Neuronal stem cell (in vitro differentiated cells): ENCODE results near the gene DNMT3B.

Experiments used
- DNase-seq: peaks from one replicate; pipeline ENCODE4 v3.0.0-alpha.2; 2013; ENCODE audit warnings: low spot score
- H2AFZ ChIP-seq: one replicate; pipeline ENCODE4 v1.6.1; 2013; ENCODE audit warnings: mild to moderate bottlenecking, low read length, inconsistent platforms
- H2AK5ac ChIP-seq: 2 replicates; pipeline ENCODE4 v1.6.1; 2013; ENCODE audit warnings: low read depth, mild to moderate bottlenecking, inconsistent platforms, low read length, moderate library complexity, mixed read lengths
- H2BK120ac ChIP-seq: 2 replicates; pipeline ENCODE4 v1.6.1; 2013; ENCODE audit warnings: low read depth, mild to moderate bottlenecking, inconsistent platforms, low read length, moderate library complexity, mixed read lengths
- H2BK12ac ChIP-seq: one replicate; pipeline ENCODE4 v1.6.1; 2013; ENCODE audit warnings: low read length, inconsistent platforms
- H2BK15ac ChIP-seq: 2 replicates; pipeline ENCODE4 v1.6.1; 2013; ENCODE audit warnings: mild to moderate bottlenecking, low read length, inconsistent platforms, mixed read lengths
- H2BK5ac ChIP-seq: one replicate; pipeline ENCODE4 v1.6.1; 2013; ENCODE audit warnings: inconsistent platforms, mild to moderate bottlenecking, low read length, moderate library complexity
- H3K14ac ChIP-seq: one replicate; pipeline ENCODE4 v1.6.1; 2013; ENCODE audit warnings: low read length, inconsistent platforms
- H3K18ac ChIP-seq: 2 replicates; pipeline ENCODE4 v1.6.1; 2013; ENCODE audit warnings: low read length, inconsistent platforms
- H3K23ac ChIP-seq: 2 replicates; pipeline ENCODE4 v1.6.1; 2013; ENCODE audit warnings: low read depth, mild to moderate bottlenecking, mixed read lengths, low read length, inconsistent platforms; ENCODE audit not compliant: poor library complexity
- H3K27ac ChIP-seq: replicated peaks from 3 replicates; pipeline ENCODE4 v1.5.1; 2013; ENCODE audit warnings: low read length, inconsistent platforms
- H3K27me3 ChIP-seq, 3 experiments: 2 replicates each; pipeline ENCODE4 v1.6.1; 2013; ENCODE audit warnings: low read length in 3 of 3, mild to moderate bottlenecking in 2 of 3, inconsistent platforms in 1 of 3, low read depth in 1 of 3, mixed read lengths in 1 of 3, moderate library complexity in 1 of 3; ENCODE audit not compliant: control insufficient read depth in 3 of 3, insufficient read depth in 3 of 3
- H3K36me3 ChIP-seq, 2 donors: replicated peaks in 1 of 2; 2 replicates each; pipeline ENCODE4 v1.6.1; 2013; ENCODE audit warnings: low read length in 2 of 2; ENCODE audit not compliant: control insufficient read depth in 2 of 2, insufficient read depth in 2 of 2
- H3K4ac ChIP-seq: 2 replicates; pipeline ENCODE4 v1.6.1; 2013; ENCODE audit warnings: inconsistent platforms, mild to moderate bottlenecking, low read length, moderate library complexity
- H3K4me1 ChIP-seq, 2 donors: 1 replicate in 1 of 2; 2 replicates in 1 of 2; pipeline ENCODE4 v1.6.1; 2013; ENCODE audit warnings: low read length in 2 of 2, low read depth in 1 of 2; ENCODE audit not compliant: control insufficient read depth in 2 of 2, insufficient read depth in 1 of 2
- H3K4me2 ChIP-seq: one replicate; pipeline ENCODE4 v1.6.1; 2013; ENCODE audit warnings: mild to moderate bottlenecking, low read length, inconsistent platforms; ENCODE audit not compliant: insufficient read depth, poor library complexity, severe bottlenecking
- H3K4me3 ChIP-seq, 2 donors: 2 replicates each; pipeline ENCODE4 v1.5.1; 2013; ENCODE audit warnings: low read length in 2 of 2, mild to moderate bottlenecking in 2 of 2, inconsistent platforms in 1 of 2, moderate library complexity in 1 of 2
- H3K79me1 ChIP-seq: one replicate; pipeline ENCODE4 v1.6.1; 2013; ENCODE audit warnings: low read depth, mild to moderate bottlenecking, inconsistent platforms, low read length, moderate library complexity
- H3K9ac ChIP-seq: one replicate; pipeline ENCODE4 v1.6.1; 2013; ENCODE audit warnings: mild to moderate bottlenecking, low read depth, low read length, inconsistent platforms; ENCODE audit not compliant: poor library complexity
- H3K9me3 ChIP-seq, 2 donors: replicated peaks in 1 of 2; 2 replicates each; pipeline versions ENCODE3 to v1.6.1; 2013; ENCODE audit warnings: low read length in 2 of 2, mild to moderate bottlenecking in 2 of 2, inconsistent platforms in 1 of 2, low read depth in 1 of 2, mixed read lengths in 1 of 2, moderate library complexity in 1 of 2; ENCODE audit not compliant: control insufficient read depth in 2 of 2, insufficient read depth in 1 of 2
- H4K8ac ChIP-seq: one replicate; pipeline ENCODE4 v1.6.1; 2013; ENCODE audit warnings: low read depth, mild to moderate bottlenecking, inconsistent platforms, low read length, moderate library complexity
- H4K91ac ChIP-seq: one replicate; pipeline ENCODE4 v1.6.1; 2013; ENCODE audit warnings: low read length, low read depth, mild to moderate bottlenecking, inconsistent platforms; ENCODE audit not compliant: poor library complexity
- WGBS, 2 donors: extraction: QIAGEN DNeasy Blood & Tissue Kit; methylation state at CpG; one replicate each; pipeline ENCODE4 v1.1.7; 2013; ENCODE audit warnings: missing lambda C conversion rate in 2 of 2, mixed read lengths in 1 of 2; ENCODE audit not compliant: insufficient read length in 2 of 2, insufficient replicate concordance in 1 of 2; ENCODE audit errors: extremely low coverage in 2 of 2; 5-methylcytosine and 5-hydroxymethylcytosine counted together

The DNMT3B gene

GRCh38 chr20:32828029-32828680 is 66.0 kb downstream of the DNMT3B start:
- H2BK5ac ChIP-seq, result no peak overlapping the region
- H3K4me2 ChIP-seq, result no peak overlapping the region
- no peak overlapping the region for H2AK5ac ChIP-seq
- no CpG with 5 or more reads among the region's 4 CpGs for WGBS, 2 donors
- peaks cover 2% of the 10 kb centered on the region for H3K79me1 ChIP-seq
- no peak overlapping the region for H4K91ac ChIP-seq
- H4K8ac ChIP-seq, result no peak overlapping the region
- no peak overlapping the region for H3K4ac ChIP-seq
- H3K4me1 ChIP-seq, result peaks cover 0 to 2% of the 10 kb centered on the region in 2 donors
- H3K27ac ChIP-seq, result no peak overlapping the region
- peaks cover 4 to 8% of the 10 kb centered on the region in 2 donors for H3K9me3 ChIP-seq
- no peak overlapping the region for H3K23ac ChIP-seq
- H3K27me3 ChIP-seq, result no peaks in the 10 kb centered on the region
- H3K9ac ChIP-seq, result no peak overlapping the region
- H3K18ac ChIP-seq, result no peak overlapping the region
- no peak overlapping the region for H3K14ac ChIP-seq
- peaks cover 13 to 87% of the 10 kb centered on the region in 2 donors for H3K36me3 ChIP-seq
- DNase-seq, result no peak
- no peak overlapping the region for H2BK12ac ChIP-seq
- no peak overlapping the region for H2BK15ac ChIP-seq
- H2AFZ ChIP-seq, result no peak overlapping the region
- H3K4me3 ChIP-seq, result no peak overlapping the region
- no peak overlapping the region for H2BK120ac ChIP-seq

DNA sequence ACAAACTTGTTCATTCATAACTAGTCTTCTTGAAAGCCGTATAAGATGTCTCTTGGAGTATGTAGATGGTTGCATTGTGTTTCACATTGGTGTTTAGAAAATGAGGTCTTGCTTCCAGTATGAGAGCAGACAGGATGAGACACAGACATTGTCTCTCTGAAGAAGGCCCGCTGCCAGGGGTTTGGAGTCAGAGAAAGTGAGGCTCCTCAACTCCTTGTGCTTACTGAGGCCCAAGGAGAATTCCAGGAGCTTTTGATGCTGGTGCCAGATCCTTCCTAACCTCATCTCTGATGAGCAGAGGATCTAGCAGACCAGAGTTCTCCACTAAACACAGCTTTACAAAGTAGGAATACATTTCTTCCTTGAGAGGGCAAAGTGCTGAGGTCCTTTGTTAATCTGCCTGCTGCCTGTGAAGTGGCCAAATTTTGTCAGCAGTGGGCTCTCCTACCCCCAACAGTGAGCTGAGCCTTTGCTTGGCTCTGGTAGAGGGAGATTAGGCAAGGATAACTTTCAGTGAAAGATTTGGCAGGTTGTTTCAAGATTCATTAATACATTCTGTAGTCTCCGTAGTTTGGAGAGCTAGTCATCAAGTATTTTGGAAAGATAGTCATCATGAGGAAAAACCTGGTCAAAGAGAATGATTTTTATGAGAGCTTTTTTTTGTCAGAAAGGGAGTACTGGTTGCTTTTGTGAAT is 67.3 kb downstream of the DNMT3B start:
- no peak for DNase-seq
- no CpG with 5 or more reads among the region's 3 CpGs for WGBS, 2 donors
- no peak overlapping the region for H4K8ac ChIP-seq
- H3K4me1 ChIP-seq, result peaks cover 0 to 2% of the 10 kb centered on the region in 2 donors
- H2BK5ac ChIP-seq, result no peak overlapping the region
- H3K4me3 ChIP-seq, result no peak overlapping the region
- H2BK120ac ChIP-seq, result no peak overlapping the region
- H3K18ac ChIP-seq, result no peak overlapping the region
- H2BK15ac ChIP-seq, result no peak overlapping the region
- H3K27ac ChIP-seq, result no peak overlapping the region
- no peaks in the 10 kb centered on the region for H3K27me3 ChIP-seq
- H3K4me2 ChIP-seq, result no peak overlapping the region
- H4K91ac ChIP-seq, result no peak overlapping the region
- H3K36me3 ChIP-seq, result peaks cover 17 to 90% of the 10 kb centered on the region in 2 donors
- H3K9ac ChIP-seq, result no peak overlapping the region
- peaks cover 2% of the 10 kb centered on the region for H3K79me1 ChIP-seq
- no peak overlapping the region for H2AK5ac ChIP-seq
- H3K23ac ChIP-seq, result no peak overlapping the region
- H3K9me3 ChIP-seq, result peaks cover 2 to 8% of the 10 kb centered on the region in 2 donors
- no peak overlapping the region for H3K14ac ChIP-seq
- no peak overlapping the region for H3K4ac ChIP-seq
- no peak overlapping the region for H2BK12ac ChIP-seq
- H2AFZ ChIP-seq, result no peak overlapping the region

GRCh38 chr20:32830437-32830836 is 68.3 kb downstream of the DNMT3B start:
- H3K36me3 ChIP-seq, result peaks cover 17 to 93% of the 10 kb centered on the region in 2 donors
- no peak overlapping the region for H2AK5ac ChIP-seq
- no peak overlapping the region for H3K14ac ChIP-seq
- no peak overlapping the region for H3K18ac ChIP-seq
- peaks cover 2% of the 10 kb centered on the region for H3K79me1 ChIP-seq
- H3K27me3 ChIP-seq, result no peaks in the 10 kb centered on the region
- no peak overlapping the region for H3K23ac ChIP-seq
- peaks cover 2 to 8% of the 10 kb centered on the region in 2 donors for H3K9me3 ChIP-seq
- no peak overlapping the region for H3K4ac ChIP-seq
- no peak overlapping the region for H4K91ac ChIP-seq
- H2BK120ac ChIP-seq, result no peak overlapping the region
- no peak overlapping the region for H3K4me2 ChIP-seq
- H2BK12ac ChIP-seq, result no peak overlapping the region
- no peak overlapping the region for H3K4me3 ChIP-seq
- no peak overlapping the region for H2AFZ ChIP-seq
- DNase-seq, result no peak
- peaks cover 0 to 2% of the 10 kb centered on the region in 2 donors for H3K4me1 ChIP-seq
- H2BK15ac ChIP-seq, result no peak overlapping the region
- WGBS, 2 donors, result no CpG with 5 or more reads among the region's 3 CpGs
- no peak overlapping the region for H4K8ac ChIP-seq
- no peak overlapping the region for H3K27ac ChIP-seq
- no peak overlapping the region for H2BK5ac ChIP-seq
- no peak overlapping the region for H3K9ac ChIP-seq

DNA sequence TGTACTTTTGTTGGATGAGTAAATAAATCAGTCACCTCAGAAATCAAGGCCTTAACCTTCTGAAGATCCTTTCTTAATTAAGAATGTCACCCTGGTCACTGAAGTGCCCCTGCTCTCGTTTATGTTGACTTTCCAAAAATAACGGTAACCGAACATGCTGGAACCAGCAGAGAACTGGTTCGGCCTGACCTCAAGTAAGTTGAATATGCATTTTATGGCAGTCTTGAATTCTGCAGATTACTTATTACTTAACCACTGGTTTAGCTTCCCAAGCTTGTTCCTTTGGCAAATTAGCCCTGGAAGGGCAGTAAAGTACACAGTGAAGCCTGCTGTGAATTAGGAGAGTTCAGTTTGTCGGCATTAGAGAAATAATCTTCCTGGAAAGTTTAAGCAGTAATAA is 69.8 kb downstream of the DNMT3B start:
- no CpG with 5 or more reads among the region's 5 CpGs for WGBS, 2 donors
- Histone ChIP-seq H3K27ac (no peak overlapping the region), H3K36me3 (peaks cover 21 to 93% of the 10 kb centered on the region in 2 donors)

More for the DNA sequence above, 69.8 kb downstream of the DNMT3B start:
- Histone ChIP-seq H2BK12ac (no peak overlapping the region), H3K9ac (no peak overlapping the region), H3K27me3 (no peaks in the 10 kb centered on the region), H4K91ac (no peak overlapping the region), H2AFZ (no peak overlapping the region), H3K4me2 (no peak overlapping the region), H4K8ac (no peak overlapping the region), H2BK120ac (no peak overlapping the region), H3K4ac (no peak overlapping the region), H3K4me1 (peaks cover 0 to 2% of the 10 kb centered on the region in 2 donors), H3K23ac (no peak overlapping the region), H2AK5ac (no peak overlapping the region), H3K79me1 (peaks cover 2% of the 10 kb centered on the region), H3K18ac (no peak overlapping the region), H2BK15ac (no peak overlapping the region), H3K4me3 (no peak overlapping the region), H3K9me3 (peaks cover 2 to 8% of the 10 kb centered on the region in 2 donors), H2BK5ac (no peak overlapping the region), H3K14ac (no peak overlapping the region)
- no peak for DNase-seq
